PFSK-1 (cell line): ENCODE data around the gene BRICD5.

Source experiments
- FOXP2 ChIP-seq: optimal IDR thresholded peaks from 2 replicates; pipeline ENCODE3; 2011; ENCODE audit warnings: borderline replicate concordance, control low read depth, inconsistent platforms; ENCODE audit not compliant: insufficient read depth; ENCODE audit errors: extremely low read length, extremely low read depth
- POLR2AphosphoS5 ChIP-seq: IDR thresholded peaks from 2 replicates; pipeline ENCODE4 v1.6.1; 2012; ENCODE audit warnings: low read depth, mild to moderate bottlenecking, control low read depth, low read length, moderate library complexity
- SIN3A ChIP-seq: IDR thresholded peaks from 2 replicates; pipeline ENCODE4 v1.6.1; 2012; ENCODE audit warnings: mild to moderate bottlenecking, low read length, moderate library complexity, borderline replicate concordance; ENCODE audit not compliant: insufficient read depth
- TAF1 ChIP-seq: IDR thresholded peaks from 2 replicates; pipeline ENCODE4 v1.6.1; 2012; ENCODE audit warnings: low read length, control low read depth, borderline replicate concordance; ENCODE audit not compliant: insufficient read depth
- TF ChIP-seq, protein P1 (sequence below), 2 experiments: IDR thresholded peaks; 2 replicates each; pipeline versions ENCODE4 v1.6.1 to v1.8.0; 2011 to 2012; ENCODE audit warnings: low read depth in 2 of 2, low read length in 2 of 2, control low read depth in 1 of 2, inconsistent platforms in 1 of 2, mild to moderate bottlenecking in 1 of 2, moderate library complexity in 1 of 2; ENCODE audit not compliant: insufficient read depth in 1 of 2

BRICD5 gene

DNA sequence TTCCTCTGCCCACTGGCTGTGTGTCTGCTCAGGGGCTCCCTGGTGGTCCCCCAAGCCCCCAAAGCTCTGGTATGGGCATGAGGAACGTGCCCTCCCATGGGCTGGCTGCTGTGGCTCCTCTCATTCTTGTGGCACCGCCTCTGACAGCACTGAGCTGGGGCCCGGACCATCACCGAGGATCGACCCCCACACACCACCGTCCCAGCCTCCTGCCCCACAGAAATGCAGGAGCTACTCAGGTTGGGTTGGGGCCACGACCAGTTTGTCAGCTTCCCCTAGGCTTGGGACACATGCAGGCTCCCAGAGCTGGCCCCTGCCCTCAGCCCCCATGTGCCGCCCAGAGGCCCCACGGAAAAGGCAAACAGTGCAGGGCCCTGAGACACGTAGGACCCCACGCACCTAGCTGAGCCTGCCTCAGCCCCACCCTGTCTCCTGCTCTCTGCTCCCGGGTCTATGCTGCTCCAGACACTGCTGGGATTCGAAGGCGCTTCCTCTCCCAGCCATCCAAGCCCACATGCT lies 11.0 kb downstream of the BRICD5 start:
- no peak for TF ChIP-seq FOXP2
- TF ChIP-seq SIN3A, result no peak
- no peak for TF ChIP-seq POLR2AphosphoS5
- TF ChIP-seq, protein P1, sequence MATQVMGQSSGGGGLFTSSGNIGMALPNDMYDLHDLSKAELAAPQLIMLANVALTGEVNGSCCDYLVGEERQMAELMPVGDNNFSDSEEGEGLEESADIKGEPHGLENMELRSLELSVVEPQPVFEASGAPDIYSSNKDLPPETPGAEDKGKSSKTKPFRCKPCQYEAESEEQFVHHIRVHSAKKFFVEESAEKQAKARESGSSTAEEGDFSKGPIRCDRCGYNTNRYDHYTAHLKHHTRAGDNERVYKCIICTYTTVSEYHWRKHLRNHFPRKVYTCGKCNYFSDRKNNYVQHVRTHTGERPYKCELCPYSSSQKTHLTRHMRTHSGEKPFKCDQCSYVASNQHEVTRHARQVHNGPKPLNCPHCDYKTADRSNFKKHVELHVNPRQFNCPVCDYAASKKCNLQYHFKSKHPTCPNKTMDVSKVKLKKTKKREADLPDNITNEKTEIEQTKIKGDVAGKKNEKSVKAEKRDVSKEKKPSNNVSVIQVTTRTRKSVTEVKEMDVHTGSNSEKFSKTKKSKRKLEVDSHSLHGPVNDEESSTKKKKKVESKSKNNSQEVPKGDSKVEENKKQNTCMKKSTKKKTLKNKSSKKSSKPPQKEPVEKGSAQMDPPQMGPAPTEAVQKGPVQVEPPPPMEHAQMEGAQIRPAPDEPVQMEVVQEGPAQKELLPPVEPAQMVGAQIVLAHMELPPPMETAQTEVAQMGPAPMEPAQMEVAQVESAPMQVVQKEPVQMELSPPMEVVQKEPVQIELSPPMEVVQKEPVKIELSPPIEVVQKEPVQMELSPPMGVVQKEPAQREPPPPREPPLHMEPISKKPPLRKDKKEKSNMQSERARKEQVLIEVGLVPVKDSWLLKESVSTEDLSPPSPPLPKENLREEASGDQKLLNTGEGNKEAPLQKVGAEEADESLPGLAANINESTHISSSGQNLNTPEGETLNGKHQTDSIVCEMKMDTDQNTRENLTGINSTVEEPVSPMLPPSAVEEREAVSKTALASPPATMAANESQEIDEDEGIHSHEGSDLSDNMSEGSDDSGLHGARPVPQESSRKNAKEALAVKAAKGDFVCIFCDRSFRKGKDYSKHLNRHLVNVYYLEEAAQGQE (IDR thresholded peaks at IDR 0.05; ENCODE audit: insufficient read depth in 1 of 2, low read depth in 2 of 2, low read length in 2 of 2), result no peak
- no peak for TF ChIP-seq TAF1

DNA sequence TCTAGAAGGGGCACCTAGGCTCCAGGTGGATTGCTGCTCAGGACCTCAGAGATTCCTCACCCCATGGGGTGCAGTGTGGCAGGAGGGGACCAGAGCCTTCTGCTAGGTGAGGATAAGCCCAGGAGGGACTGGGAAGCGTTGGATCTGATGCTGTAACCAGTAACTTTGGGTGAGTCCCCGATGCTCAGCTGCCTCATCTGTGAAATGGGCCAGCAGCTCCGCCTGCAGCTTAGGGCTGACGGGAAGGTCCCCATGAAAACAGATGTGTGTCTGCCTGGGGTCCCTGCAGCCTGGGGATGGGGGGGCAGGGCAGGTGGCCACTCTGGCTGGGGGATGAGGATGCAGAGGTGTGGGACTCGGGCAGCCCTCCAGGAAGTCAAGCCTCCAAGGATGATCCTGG lies 11.6 kb downstream of the BRICD5 start:
- TF ChIP-seq TAF1 (no peak), POLR2AphosphoS5 (no peak), FOXP2 (no peak), SIN3A (no peak)
- TF ChIP-seq, protein P1 (IDR thresholded peaks at IDR 0.05; ENCODE audit: insufficient read depth in 1 of 2, low read depth in 2 of 2, low read length in 2 of 2), result no peak

DNA sequence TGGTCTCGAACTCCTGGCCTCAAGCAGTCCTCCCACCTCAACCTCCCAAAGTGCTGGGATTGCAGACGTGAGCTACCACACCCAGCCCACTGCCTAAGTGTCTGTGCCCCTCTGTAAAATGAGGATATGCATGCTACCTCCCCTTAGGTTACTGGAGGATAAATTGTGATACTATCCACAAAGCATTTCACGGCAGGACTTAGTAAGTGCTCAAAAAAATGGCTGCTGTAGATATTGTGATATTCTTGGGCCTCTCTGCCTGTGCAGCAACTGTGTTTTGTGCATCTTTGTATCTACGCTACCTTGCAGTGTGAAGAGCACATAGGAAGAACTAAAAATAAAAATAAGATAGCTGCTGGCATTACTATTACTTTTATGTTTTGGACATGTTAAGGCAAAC lies 12.4 kb downstream of the BRICD5 start:
- TF ChIP-seq POLR2AphosphoS5 (no peak), SIN3A (no peak), TAF1 (no peak), FOXP2 (no peak)
- TF ChIP-seq, protein P1 (IDR thresholded peaks at IDR 0.05; ENCODE audit: insufficient read depth in 1 of 2, low read depth in 2 of 2, low read length in 2 of 2), result no peak

DNA sequence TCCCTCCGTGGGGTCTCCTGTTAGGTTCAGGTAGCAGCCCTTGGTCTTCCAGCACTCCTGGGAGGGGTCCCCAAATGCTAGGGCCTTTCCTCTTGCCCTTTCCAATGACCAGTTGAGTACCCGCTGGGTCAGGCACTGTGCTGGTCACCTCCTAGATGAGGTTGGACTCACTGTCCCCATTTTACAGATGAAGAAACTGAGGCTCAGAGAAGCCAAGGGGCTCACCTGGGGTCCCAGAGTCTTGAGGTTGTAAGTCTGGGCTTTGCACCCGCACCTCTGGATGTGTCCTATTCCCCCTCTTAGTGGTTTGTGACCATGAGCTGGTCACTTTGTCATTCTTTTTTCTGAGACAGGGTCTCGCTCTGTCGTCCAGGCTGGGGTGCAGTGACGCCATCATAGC lies 12.9 kb downstream of the BRICD5 start:
- TF ChIP-seq, protein P1 (IDR thresholded peaks at IDR 0.05; ENCODE audit: insufficient read depth in 1 of 2, low read depth in 2 of 2, low read length in 2 of 2), result no peak
- TF ChIP-seq SIN3A (no peak), FOXP2 (no peak), TAF1 (no peak), POLR2AphosphoS5 (no peak)

DNA sequence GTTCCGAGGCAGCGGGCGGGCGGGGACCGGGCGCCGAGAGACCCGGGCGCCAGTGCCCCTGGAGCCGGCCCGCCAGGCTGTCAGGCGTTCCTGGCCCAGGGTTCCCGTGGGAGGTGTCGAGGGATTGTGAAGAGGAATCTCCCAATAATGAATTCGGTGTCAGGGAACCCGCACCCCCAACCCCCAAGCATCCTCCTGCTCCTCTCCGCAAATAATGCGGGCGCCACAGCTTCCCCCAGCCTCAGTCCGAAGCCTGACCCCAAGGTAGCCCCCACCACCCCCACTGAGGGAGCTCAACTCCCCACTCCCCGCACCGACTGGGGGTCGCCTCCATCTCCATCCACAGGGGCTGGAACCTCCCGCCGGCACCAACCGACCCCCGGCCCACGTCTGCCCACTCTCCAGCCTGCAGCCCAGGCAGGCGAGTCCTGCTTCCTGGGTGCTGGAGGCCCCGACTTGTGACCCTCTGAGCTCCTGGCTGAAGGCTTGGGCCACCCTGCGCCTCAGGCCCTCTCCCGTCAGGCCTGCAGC lies 13.6 kb downstream of the BRICD5 start:
- TF ChIP-seq POLR2AphosphoS5 (no peak), FOXP2 (no peak), TAF1 (no peak), SIN3A (no peak)
- TF ChIP-seq, protein P1 (IDR thresholded peaks at IDR 0.05; ENCODE audit: insufficient read depth in 1 of 2, low read depth in 2 of 2, low read length in 2 of 2), result no peak
